ENCODE data around the gene TPRG1L.
"Not testable (repeated sequence)": the region's sequence is repeated elsewhere in the genome, so short reads cannot be mapped to it uniquely, and the experiment has no call there.

Gene TPRG1L

GRCh38 chr1:3609769-3610526 lies 14.9 kb upstream of the TPRG1L start:
- no peak for DNase-seq

- no peak for DNase-seq
Measured at GRCh38 chr1:3610527-3611169, 14.2 kb upstream of the TPRG1L start.

DNA sequence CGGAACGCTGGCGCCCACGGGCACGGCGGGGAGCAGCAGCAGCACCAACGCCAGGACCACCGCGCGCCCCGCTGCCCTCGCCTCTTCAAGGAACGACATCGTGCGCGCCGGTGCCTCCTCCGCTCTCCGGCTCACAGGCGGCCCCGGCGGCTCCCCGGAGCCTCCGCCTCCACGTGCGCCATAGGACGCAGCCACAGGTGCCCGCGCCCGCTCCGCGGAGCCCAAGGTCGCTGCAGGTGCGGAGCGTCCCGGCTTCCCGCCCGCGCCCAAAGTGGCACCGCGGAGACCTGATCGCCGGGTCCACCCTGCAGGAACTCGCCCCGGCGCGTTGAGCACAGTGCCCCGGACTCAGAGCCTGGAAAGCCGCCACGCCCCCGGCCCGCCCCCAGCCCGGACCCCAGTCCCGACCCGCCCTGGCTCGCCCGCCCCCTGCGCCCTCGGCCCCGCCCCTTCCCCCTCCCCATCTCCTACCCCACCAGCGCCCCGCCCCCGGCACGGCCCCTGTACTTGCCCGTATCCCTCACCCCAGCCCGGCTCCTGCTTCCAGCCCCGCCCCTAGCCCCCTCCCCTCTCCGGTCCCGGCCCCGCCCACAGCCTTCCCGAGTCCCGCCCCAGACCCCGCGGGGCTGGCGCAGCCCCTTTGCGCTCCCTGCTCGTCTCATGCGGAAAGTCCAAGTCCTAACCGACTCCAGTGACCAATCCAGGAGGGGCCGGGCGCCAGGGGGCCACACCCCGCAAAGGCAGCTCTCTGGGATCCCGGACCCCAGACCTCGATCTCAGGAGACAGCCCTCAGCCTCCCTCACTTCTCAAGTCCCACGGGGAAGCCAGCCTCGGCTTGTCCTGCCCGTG lies 13.4 kb upstream of the TPRG1L start, which contains the start of gene MEGF6:
Gene MEGF6, minus strand, starts transcription at position 339 of the 850 bp plus-strand sequence. Its CDS starts 240 bp downstream, at position 99.
- DNase-seq = peak; percentile 48

DNA sequence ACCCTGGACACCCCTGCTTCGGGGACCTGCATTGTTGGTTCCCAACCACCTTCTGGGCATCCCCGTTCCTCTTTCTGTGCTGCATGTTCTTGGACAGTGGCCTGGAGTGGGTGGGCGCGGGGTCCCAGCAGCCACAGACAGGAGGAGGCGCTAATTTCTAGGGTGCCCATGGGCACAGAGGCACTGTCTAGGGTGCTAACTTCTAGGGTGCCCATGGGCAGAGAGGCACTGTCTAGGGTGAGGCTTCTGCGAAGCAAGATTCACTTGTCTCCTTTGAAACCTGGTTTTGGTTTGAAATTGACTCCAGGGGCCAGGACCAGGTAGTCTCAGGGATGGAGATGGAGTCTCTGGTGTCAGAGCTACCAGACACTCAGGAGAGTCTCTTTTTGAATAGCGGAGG lies 12.7 kb upstream of the TPRG1L start:
- DNase-seq = no peak

- no peak for DNase-seq
Measured at GRCh38 chr1:3614755-3615742, 9.8 kb upstream of the TPRG1L start.

DNA sequence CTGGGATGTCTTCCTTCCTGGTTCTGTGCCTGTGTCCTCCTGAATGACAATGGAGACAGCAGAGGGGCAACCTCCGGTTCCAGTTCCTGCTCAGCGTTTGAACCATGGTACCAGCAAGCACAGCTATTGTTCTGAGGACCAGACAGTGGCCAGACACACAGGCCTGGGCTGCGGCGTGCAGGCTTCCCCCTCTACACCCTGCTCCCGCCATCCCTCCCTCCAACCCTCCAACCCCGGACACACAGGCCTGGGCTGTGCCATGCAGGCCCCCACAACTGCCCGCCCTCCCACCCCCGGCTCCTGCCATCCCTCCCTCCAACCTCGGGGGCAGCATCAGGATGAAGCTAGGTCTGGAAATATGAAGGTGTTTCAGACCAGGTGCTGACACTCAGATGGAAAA lies 8.0 kb upstream of the TPRG1L start:
- no peak for DNase-seq

GRCh38 chr1:3617806-3618345 lies 6.9 kb upstream of the TPRG1L start:
- no peak for DNase-seq

DNA sequence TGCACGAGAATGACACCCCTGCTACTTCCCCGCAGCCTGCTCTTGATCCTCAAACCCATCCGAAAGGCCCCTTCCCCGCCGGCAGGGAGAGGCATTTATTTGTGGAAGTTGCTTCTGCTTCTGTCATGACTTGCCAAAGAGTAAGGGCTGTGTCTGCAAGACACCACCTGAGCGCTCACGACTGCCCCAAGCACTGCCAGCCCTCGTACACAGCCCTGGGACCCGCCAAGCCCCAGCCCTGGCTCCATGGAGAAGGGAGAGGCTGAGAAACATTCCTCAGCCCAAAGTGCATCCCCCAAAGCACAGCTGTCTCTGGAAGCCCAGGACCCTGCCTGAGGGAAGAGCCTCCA lies 6.3 kb upstream of the TPRG1L start:
- no peak for DNase-seq

GRCh38 chr1:3618881-3619671 lies 5.7 kb upstream of the TPRG1L start:
- peak; percentile 73 for DNase-seq

DNA sequence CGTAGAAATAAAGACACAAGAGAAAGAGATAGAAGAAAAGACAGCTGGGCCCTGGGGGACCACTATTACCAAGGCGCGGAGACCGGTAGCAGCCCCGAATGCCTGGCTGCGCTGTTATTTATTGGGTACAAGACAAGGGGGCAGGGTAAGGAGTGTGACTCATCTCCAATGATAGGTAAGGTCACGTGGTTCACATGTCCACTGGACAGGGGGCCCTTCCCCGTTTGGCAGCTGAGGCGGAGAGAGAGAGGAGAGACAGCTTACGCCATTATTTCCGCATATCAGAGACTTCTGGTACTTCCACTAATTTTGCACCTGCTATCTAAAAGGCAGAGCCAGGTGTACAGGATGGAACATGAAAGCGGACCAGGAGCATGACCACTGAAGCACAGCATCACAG lies 4.1 kb upstream of the TPRG1L start:
- DNase-seq = no peak

DNA sequence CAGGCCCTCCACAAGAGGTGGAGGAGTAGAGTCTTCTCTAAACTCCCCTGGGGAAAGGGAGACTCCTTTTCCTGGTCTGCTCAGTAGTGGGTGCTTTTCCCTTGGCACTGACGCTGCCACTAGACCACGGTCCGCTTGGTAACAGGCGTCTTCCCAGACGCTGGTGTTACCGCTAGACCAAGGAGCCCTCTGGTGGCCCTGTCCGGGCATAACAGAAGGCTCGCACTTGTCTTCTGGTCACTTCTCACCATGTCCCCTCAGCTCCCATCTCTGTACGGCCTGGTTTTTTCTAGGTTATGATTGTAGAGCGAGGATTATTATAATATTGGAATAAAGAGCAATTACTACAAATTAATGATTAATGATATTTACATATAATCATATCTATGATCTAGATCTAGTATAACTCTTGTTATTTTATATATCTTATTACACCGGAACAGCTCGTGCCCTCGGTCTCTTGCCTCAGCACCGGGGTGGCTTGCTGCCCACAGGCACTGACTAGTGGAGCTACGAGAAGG lies 3.6 kb upstream of the TPRG1L start:
- not testable (repeated sequence) for DNase-seq

DNA sequence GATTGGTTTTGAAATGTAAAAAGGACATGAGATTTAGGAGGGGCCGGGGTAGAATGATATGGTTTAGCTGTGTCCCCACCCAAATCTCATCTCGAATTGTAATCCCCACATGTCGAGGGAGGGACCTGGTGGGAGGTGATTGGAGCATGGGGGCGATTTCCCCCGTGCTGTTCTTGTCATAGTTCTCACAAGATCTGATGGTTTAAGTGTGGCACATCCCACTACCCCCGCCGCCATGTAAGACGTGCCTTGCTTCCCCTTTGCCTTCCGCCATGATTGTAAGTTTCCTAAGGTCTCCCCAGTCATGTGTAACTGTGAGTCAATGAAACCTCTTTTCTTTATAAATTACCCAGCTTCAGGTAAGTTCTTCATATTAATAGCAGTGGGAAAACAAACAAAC lies 2.7 kb upstream of the TPRG1L start:
- DNase-seq = not testable (repeated sequence)

GRCh38 chr1:3623441-3624199 lies 1.2 kb upstream of the TPRG1L start:
- no peak for DNase-seq

DNA sequence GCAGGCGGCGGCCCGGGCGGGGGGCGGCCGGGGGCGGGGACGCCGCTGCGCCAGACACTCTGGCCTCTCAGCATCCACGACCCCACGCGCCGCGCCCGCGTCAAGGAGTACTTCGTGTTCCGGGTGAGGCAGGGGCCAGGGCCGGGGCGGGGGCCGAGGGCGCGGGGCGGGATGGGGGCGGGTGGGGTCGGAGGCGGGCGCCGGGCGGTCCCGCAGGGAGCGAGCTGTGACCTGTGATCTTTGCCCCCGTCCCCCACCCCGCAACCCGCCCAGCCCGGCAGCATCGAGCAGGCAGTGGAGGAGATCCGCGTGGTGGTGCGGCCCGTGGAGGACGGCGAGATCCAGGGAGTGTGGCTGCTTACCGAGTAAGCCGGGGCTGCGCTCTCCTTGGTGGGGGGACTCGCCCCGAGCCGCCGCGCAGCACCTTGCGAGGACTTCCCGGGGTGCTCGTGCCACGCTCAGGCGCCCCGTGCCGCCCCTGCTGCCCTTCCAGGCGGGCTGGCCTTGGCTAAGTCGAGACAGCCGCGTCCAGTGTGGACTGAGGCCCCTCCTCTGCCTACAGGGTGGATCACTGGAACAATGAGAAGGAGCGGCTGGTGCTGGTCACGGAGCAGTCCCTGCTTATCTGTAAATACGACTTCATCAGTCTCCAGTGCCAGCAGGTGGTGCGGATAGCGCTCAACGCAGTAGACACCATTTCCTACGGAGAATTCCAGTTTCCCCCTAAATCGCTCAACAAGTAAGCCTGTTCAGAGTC lies 514 bp downstream of the TPRG1L start:
- DNase-seq = peak; percentile 33

DNA sequence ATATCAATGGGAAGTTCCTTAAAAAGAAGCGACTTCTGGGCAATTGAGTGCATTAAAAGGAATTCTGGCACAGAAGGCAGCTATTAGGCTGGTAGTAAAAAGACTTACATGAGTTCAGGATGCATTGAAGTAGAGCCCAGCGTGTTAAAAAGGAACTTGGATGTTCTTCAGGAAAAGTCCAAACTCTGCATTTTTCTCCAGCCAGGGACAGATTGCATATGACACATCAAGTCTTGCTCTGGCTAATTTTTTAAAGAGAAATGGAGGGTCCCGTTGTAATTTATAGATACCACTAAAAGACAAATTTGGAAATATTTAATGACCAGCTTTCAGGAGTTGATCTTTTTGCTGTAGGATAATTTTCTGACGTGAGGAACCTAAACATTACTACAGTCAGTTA lies 1.2 kb downstream of the TPRG1L start:
- DNase-seq = no peak

- no peak for DNase-seq
Measured at GRCh38 chr1:3627515-3628253, 2.9 kb downstream of the TPRG1L start.

GRCh38 chr1:3628445-3628844 lies 3.6 kb downstream of the TPRG1L start:
- no peak for DNase-seq

GRCh38 chr1:3629561-3630160 lies 4.8 kb downstream of the TPRG1L start:
- no peak for DNase-seq
